ENCODE results near the gene ZNF439. TPM values are rescaled to one million over a fixed set of nuclear protein-coding genes. Genes with fewer than 3 reads are reported as not detected.
"Not testable (repeated sequence)": the region's sequence is repeated elsewhere in the genome, so short reads cannot be mapped to it uniquely, and the experiment has no call there.

ZNF439 gene
- total and polyA plus RNA-seq, 8 donors = 2.2 to 8.0 (median 3.1) TPM

GRCh38 chr19:11881151-11881800, 32.8 kb downstream of the ZNF439 start:
- Histone ChIP-seq H3K36me3 (no peaks in the 10 kb centered on the region), H3K9me3 (no peaks in the 10 kb centered on the region), H3K27me3 (no peaks in the 10 kb centered on the region), H3K27ac (no peak overlapping the region), H3K4me3 (no peak overlapping the region), H3K4me1 (no peaks in the 10 kb centered on the region)
- DNase-seq (peak; percentile 50 to 77 (median 55)), FAIRE-seq (no peak), ATAC-seq (peak; percentile 81 to 97 (median 95))
- TF ChIP-seq, protein P1, sequence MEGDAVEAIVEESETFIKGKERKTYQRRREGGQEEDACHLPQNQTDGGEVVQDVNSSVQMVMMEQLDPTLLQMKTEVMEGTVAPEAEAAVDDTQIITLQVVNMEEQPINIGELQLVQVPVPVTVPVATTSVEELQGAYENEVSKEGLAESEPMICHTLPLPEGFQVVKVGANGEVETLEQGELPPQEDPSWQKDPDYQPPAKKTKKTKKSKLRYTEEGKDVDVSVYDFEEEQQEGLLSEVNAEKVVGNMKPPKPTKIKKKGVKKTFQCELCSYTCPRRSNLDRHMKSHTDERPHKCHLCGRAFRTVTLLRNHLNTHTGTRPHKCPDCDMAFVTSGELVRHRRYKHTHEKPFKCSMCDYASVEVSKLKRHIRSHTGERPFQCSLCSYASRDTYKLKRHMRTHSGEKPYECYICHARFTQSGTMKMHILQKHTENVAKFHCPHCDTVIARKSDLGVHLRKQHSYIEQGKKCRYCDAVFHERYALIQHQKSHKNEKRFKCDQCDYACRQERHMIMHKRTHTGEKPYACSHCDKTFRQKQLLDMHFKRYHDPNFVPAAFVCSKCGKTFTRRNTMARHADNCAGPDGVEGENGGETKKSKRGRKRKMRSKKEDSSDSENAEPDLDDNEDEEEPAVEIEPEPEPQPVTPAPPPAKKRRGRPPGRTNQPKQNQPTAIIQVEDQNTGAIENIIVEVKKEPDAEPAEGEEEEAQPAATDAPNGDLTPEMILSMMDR (IDR thresholded peaks at IDR 0.05) = peak; percentile 51 to 81 (median 65)
- WGBS, 2 donors = 11 to 14% methylated on average over 10 of the region's 10 CpGs
- intact Hi-C loops (cut with DNase I) = no loop called here

- TF ChIP-seq, protein P1 (IDR thresholded peaks at IDR 0.05) = no peak
These were observed 34.1 kb downstream of the ZNF439 start for GRCh38 chr19:11882606-11883005.

GRCh38 chr19:11887234-11887610, 38.7 kb downstream of the ZNF439 start:
- FAIRE-seq (no peak), ATAC-seq (peak in 2 of 4 donors; percentile 6 to 7), DNase-seq (peak in 1 of 6 donors; percentile 35)
- 33 to 44% methylated on average over 7 of the region's 7 CpGs for WGBS, 2 donors
- Histone ChIP-seq H3K27ac (peak overlapping the region; percentile 90 to 98 (median 94)), H3K36me3 (no peaks in the 10 kb centered on the region), H3K27me3 (no peaks in the 10 kb centered on the region), H3K4me1 (peaks cover 0 to 3% (median 0%) of the 10 kb centered on the region in 3 donors), H3K9me3 (no peaks in the 10 kb centered on the region), H3K4me3 (peak overlapping the region in 3 of 4 donors; percentile 57 to 60 (median 57))
- TF ChIP-seq, protein P1 (IDR thresholded peaks at IDR 0.05) = no peak
- intact Hi-C loops (cut with DNase I) = no loop called here

More at GRCh38 chr19:11882606-11883005, 34.1 kb downstream of the ZNF439 start:
- no peaks in the 10 kb centered on the region for H3K36me3 ChIP-seq
- no peak overlapping the region for H3K4me3 ChIP-seq
- 78 to 80% methylated on average over 2 of the region's 2 CpGs for WGBS, 2 donors
- DNase-seq (no peak), FAIRE-seq (no peak), ATAC-seq (no peak)
- no peaks in the 10 kb centered on the region for H3K9me3 ChIP-seq
- no peaks in the 10 kb centered on the region for H3K4me1 ChIP-seq
- intact Hi-C loops (cut with DNase I) = no loop called here
- H3K27me3 ChIP-seq = no peaks in the 10 kb centered on the region
- no peak overlapping the region for H3K27ac ChIP-seq

DNA sequence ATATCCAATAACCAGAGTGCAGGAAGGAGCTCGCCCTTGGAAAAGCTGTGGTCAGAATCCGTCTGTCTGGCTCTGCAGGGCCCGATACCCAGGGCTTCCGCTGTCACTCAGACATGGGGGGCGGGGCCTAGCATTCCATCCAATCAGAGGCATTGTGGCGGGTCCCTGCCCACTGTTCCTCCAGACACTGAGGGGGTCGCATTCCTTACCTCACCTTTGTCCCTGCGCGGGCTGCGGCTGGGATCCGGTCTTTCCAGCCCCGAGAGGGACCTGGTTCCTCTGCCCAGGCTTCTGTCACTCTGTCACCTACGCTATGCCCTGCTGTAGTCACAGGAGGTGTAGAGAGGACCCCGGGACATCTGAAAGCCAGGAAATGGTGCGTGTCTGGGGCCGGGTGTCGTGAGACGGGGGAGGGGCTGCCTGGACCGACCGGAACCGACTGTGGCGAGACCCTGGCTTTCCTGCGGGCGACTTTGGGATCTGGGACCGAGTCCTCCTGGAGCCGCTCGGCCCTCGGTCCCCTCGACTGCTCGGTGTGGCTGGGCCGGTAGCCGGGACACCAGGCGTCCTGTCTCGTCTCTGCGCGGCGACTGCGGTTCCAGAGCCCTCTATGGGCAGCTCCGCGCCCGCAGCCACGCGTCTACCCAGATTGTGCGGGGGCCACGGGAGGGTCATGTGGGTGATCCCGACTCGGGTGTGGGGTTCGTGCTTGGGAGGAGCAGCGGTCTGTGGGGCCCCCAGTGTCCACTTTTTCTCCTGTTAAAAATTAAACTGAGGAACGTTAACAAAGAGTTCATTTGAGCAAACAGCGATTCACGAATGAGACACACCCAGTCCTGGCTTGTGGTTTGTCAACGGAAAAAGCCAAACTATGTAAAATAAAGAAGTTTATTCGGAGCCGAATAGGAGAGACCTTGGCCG, 39.3 kb downstream of the ZNF439 start, which contains the start of gene ZNF69:
Gene ZNF69, plus strand, starts transcription at position 172 of the 921 bp plus-strand sequence. Its CDS starts 142 bp downstream, at position 314.
- H3K27ac ChIP-seq = peak within 1 kb of the TSS; percentile 90 to 98 (median 94)
- no peaks in the 10 kb centered on the region for H3K27me3 ChIP-seq
- intact Hi-C loops (cut with DNase I) = no loop called here
- no peaks in the 10 kb centered on the region for H3K36me3 ChIP-seq
- no peaks in the 10 kb centered on the region for H3K9me3 ChIP-seq
- peaks cover 0 to 3% (median 0%) of the 10 kb centered on the region in 3 donors for H3K4me1 ChIP-seq
- TF ChIP-seq, protein P1 (IDR thresholded peaks at IDR 0.05) = no peak
- FAIRE-seq = no peak
- 1% methylated on average over 55 to 56 of the region's 56 CpGs for WGBS, 2 donors
- H3K4me3 ChIP-seq = peak within 1 kb of the TSS; percentile 57 to 67 (median 58)
- DNase-seq = peak; percentile 85 to 94 (median 90)
- ATAC-seq = peak; percentile 95 to 98 (median 96)

GRCh38 chr19:11889901-11890300, 41.4 kb downstream of the ZNF439 start:
- FAIRE-seq; H3K4me1 ChIP-seq; H3K27me3 ChIP-seq; H3K9me3 ChIP-seq; H3K36me3 ChIP-seq; ATAC-seq; DNase-seq; intact Hi-C loops (cut with DNase I); H3K27ac ChIP-seq: not testable (repeated sequence)
- WGBS, 2 donors = 64 to 65% methylated on average over 6 of the region's 6 CpGs
- H3K4me3 ChIP-seq = peak overlapping the region in 1 of 4 donors; percentile 57

All from pancreas (tissue), 10 donors.